HT1080 (cell line): ENCODE measurements around the gene NCBP2L. TPM values are rescaled to one million over a fixed set of nuclear protein-coding genes. Genes with fewer than 3 reads are reported as not detected.

ENCODE experiments used
- total RNA-seq: library from RNA; depleted of rRNA; stranded (reverse); fragments of >200 nt; shearing (Covaris generic); gene quantifications from 2 replicates; pipeline ENCODE4 v1.2.3, GENCODE V29; 2014; rRNA removed

NCBP2L gene
- total RNA-seq, 1 experiment from 2014 or later: not detected

Other genes with a start within 250 kb of the NCBP2L start
- gene PRPS1, start 149.2 kb upstream of the NCBP2L start, total RNA-seq: 39.6 and 55.5 TPM in 2 replicates
- gene TSC22D3, start 1.9 kb upstream of the NCBP2L start, total RNA-seq: 5.4 and 8.8 TPM in 2 replicates
- 5.9 and 9.1 TPM in 2 replicates for gene MID2, start 48.1 kb downstream of the NCBP2L start, total RNA-seq
- 0.08 TPM in 1 of 2 replicates, not detected in the other for gene TEX13B, start 204.6 kb downstream of the NCBP2L start, total RNA-seq